Ishikawa (cell line): ENCODE data around the gene PLCB3.
A peak's percentile ranks its signal among the peaks of the same experiment; 100 is the strongest.

ENCODE experiments used
- CEBPB ChIP-seq: IDR thresholded peaks from 2 replicates; pipeline ENCODE4 v1.6.1; 2012
- CREB1 ChIP-seq: IDR thresholded peaks from 2 replicates; pipeline ENCODE4 v1.6.1; 2012; ENCODE audit warnings: low read depth
- EGR1 ChIP-seq: IDR thresholded peaks from 2 replicates; pipeline ENCODE4 v1.6.1; 2012
- EP300 ChIP-seq: IDR thresholded peaks from 2 replicates; pipeline ENCODE4 v1.6.1; 2012; ENCODE audit warnings: borderline replicate concordance
- FOXM1 ChIP-seq: IDR thresholded peaks from 2 replicates; pipeline ENCODE4 v1.6.1; 2012; ENCODE audit warnings: low read depth, borderline replicate concordance
- MAX ChIP-seq: IDR thresholded peaks from 2 replicates; pipeline ENCODE4 v1.6.1; 2012
- NFIC ChIP-seq: IDR thresholded peaks from 2 replicates; pipeline ENCODE4 v1.6.1; 2012
- RAD21 ChIP-seq: IDR thresholded peaks from 2 replicates; pipeline ENCODE4 v1.6.1; 2012; ENCODE audit warnings: low read depth
- REST ChIP-seq: IDR thresholded peaks from 2 replicates; pipeline ENCODE4 v1.6.1; 2012; ENCODE audit warnings: low read depth, mild to moderate bottlenecking
- TAF1 ChIP-seq: IDR thresholded peaks from 2 replicates; pipeline ENCODE4 v1.6.1; 2012; ENCODE audit warnings: low read depth, mild to moderate bottlenecking
- TCF12 ChIP-seq: IDR thresholded peaks from 2 replicates; pipeline ENCODE4 v1.6.1; 2012; ENCODE audit warnings: low read depth
- TEAD4 ChIP-seq: IDR thresholded peaks from 2 replicates; pipeline ENCODE4 v1.6.1; 2012
- USF1 ChIP-seq: IDR thresholded peaks from 2 replicates; pipeline ENCODE4 v1.6.1; 2012
- YY1 ChIP-seq: IDR thresholded peaks from 2 replicates; pipeline ENCODE4 v1.6.1; 2012; ENCODE audit warnings: low read depth
- ZBTB7A ChIP-seq: IDR thresholded peaks from 2 replicates; pipeline ENCODE4 v1.6.1; 2012; ENCODE audit warnings: low read depth

Gene PLCB3

GRCh38 chr11:64251016-64251752, at the start of gene PLCB3:
Gene PLCB3, plus strand, starts transcription at chr11:64251530. Its CDS starts 120 bp downstream, at chr11:64251650.
- TF ChIP-seq TEAD4 (no peak), ZBTB7A (peak; percentile 98), RAD21 (no peak), TAF1 (peak; percentile 45; the same call in 1 of the 2 replicates)

GRCh38 chr11:64201543-64201942, 49.8 kb upstream of the PLCB3 start:
- TF ChIP-seq CEBPB: 0 out of 2 replicates have a peak, but pooled peaks have one; percentile 3
- TF ChIP-seq EP300: no peak
- no peak for TF ChIP-seq TEAD4
- no peak for TF ChIP-seq RAD21

- TF ChIP-seq RAD21 (no peak), TAF1 (no peak), EGR1 (no peak), CREB1 (no peak), EP300 (no peak), TEAD4 (no peak), MAX (no peak), CEBPB (no peak), TCF12 (no peak), USF1 (no peak), REST (no peak), NFIC (no peak), YY1 (no peak), FOXM1 (no peak), ZBTB7A (no peak)
Observed at GRCh38 chr11:64202992-64203391, 48.3 kb upstream of the PLCB3 start.

GRCh38 chr11:64203421-64204079, 47.8 kb upstream of the PLCB3 start:
- TF ChIP-seq RAD21: no peak
- TF ChIP-seq CEBPB: no peak
- no peak for TF ChIP-seq TCF12
- no peak for TF ChIP-seq REST
- TF ChIP-seq YY1: no peak
- no peak for TF ChIP-seq CREB1
- no peak for TF ChIP-seq FOXM1
- no peak for TF ChIP-seq MAX

GRCh38 chr11:64204080-64204440, 47.3 kb upstream of the PLCB3 start:
- TF ChIP-seq NFIC: no peak
- no peak for TF ChIP-seq EP300
- TF ChIP-seq FOXM1: no peak
- no peak for TF ChIP-seq RAD21
- no peak for TF ChIP-seq CEBPB
- no peak for TF ChIP-seq TAF1
- no peak for TF ChIP-seq YY1
- no peak for TF ChIP-seq USF1
- no peak for TF ChIP-seq ZBTB7A
- no peak for TF ChIP-seq EGR1
- no peak for TF ChIP-seq REST
- no peak for TF ChIP-seq CREB1
- TF ChIP-seq MAX: no peak
- no peak for TF ChIP-seq TCF12
- TF ChIP-seq TEAD4: no peak
